Mucosa of gallbladder (tissue), 1 donor: ENCODE measurements around the gene NUDT17. TPM values are rescaled to one million over a fixed set of nuclear protein-coding genes. Genes with fewer than 3 reads are reported as not detected.

Experiments
- DNase-seq: peaks from one replicate; pipeline ENCODE4 v3.0.0-alpha.2; 2020; ENCODE audit warnings: low spot score
- total RNA-seq: library from RNA; stranded (reverse); gene quantifications from one replicate; pipeline ENCODE4 v1.2.1, GENCODE V29; 2021
- donor health status: DM: no; HTN: no; CAD: no.

NUDT17 gene
- total RNA-seq, 1 donor from 2014 or later: 3.1 TPM

- DNase-seq: no peak
Measured at GRCh38 chr1:145847827-145848226, 2.4 kb downstream of the NUDT17 start.

- no peak for DNase-seq
Measured at GRCh38 chr1:145849356-145850160, 4.1 kb downstream of the NUDT17 start.

- no peak for DNase-seq
Measured at GRCh38 chr1:145855426-145855948, 10.1 kb downstream of the NUDT17 start.

DNA sequence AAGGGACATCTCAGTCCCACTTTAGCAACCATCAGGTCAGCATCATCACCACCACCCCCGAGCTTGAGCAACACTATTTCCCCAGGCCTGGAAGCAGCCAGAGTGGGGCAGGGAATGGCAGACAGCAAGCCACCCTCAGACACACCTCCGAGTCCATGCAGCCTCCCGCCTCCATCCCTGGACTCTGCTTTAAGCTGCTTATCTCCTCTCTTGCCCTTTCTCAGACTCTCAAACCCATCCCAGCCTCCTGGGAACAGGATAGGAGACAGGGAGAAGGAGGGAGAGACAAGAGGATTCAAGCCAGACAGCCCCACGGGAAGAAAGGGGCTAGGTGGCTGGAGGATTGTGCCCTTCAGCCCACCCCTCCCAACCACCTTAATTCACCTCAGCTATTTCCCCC, 11.7 kb downstream of the NUDT17 start:
- DNase-seq: no peak

- DNase-seq: peak; percentile 44
Measured at GRCh38 chr1:145858238-145858900, 12.9 kb downstream of the NUDT17 start.

DNA sequence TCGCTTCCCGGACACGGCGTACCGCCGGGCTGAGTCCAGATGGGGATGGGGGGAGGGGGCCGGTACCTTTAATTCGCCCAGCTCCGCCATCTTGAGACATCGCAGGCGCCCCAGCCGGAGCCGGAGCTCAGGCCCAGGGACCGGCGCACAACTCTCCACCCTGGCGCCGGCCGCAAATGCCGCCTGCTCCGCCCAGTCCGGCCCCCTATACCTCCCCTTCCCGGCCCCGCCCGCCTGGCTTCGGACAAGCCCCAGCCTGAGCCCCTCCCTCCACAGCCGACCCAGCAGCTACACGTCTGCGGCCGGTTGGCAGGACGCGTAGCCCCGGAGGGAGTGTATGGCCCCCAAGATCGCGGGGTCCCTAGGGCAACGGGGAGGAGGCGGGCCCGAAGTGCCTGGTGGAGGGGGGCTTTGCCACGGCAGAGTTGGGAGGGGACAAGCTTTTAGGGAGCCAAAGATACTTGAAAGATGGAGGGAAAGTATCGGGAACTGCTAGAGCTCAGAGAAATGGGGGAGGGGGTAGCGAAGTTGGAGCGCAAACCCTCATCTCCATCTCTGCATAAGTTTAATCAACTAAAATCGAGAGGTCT, 13.6 kb downstream of the NUDT17 start, which contains the start of gene PIAS3:
Gene PIAS3 (minus strand): TSS at position 181 of the 590 bp plus-strand sequence. CDS start 91 bp downstream, at position 90.
- DNase-seq: peak; percentile 94

DNA sequence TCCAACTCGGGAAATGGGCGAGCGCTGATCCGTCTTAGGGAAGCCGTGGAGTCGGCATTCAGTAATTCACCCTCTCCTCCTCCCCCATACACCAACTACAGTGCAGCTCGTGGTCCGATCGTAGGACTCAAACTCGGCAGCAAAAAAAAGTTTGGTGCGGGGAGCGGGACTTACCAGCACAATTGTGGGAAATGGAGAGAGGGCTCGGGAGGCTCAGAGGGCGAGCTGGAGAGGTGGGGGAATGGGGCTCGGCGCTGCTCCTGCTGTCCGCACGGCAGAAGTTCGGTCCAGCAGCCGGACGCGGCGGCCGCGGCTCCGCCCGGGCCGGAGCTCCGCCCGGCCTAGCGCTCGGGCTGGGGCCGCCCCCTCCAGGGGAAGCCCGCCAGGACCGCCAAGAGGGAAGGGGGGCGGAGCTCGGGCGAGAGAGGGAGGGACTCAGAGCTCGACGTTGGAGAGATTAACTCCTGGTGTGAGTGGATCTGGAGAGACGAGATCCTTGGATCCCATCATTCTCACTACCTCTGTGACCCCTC, 14.1 kb downstream of the NUDT17 start:
- DNase-seq: peak; percentile 89

DNA sequence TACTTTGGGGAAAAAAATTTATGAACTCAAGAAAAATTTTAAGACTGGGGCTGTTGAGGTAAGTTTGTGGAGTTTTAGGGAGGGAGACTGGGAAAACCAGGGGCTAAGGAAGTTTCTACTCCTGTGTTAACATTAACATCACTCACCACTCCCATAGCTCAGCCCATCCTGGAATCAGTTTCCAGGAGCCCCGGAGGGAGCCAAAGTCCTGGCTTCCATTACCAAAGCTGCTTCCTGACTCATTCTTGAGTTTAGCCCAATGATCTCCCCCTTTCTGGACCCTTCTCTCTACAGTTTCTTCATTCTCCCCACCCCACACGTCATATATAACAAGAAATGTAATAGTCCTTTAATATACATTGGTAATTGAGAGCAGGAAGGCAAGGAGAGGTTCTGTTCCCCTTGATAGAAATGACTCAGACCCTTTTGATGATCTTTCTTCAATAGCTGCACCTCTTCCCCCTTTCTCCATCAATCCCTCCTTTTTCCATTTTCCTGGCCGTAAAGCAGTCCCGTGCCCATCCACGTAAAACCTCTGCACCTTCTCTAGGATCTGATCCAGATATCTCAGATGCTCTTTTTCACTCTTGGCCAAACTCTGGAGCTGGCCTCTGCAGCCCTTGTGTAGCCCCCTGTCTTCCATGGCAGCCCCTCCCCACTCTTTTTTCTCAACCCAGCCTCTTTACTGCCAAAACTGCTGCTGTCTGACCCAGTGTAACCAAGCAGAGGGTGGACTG, 18.0 kb downstream of the NUDT17 start:
- no peak for DNase-seq

- no peak for DNase-seq
Measured at GRCh38 chr1:145868232-145868631, 22.8 kb downstream of the NUDT17 start.

DNA sequence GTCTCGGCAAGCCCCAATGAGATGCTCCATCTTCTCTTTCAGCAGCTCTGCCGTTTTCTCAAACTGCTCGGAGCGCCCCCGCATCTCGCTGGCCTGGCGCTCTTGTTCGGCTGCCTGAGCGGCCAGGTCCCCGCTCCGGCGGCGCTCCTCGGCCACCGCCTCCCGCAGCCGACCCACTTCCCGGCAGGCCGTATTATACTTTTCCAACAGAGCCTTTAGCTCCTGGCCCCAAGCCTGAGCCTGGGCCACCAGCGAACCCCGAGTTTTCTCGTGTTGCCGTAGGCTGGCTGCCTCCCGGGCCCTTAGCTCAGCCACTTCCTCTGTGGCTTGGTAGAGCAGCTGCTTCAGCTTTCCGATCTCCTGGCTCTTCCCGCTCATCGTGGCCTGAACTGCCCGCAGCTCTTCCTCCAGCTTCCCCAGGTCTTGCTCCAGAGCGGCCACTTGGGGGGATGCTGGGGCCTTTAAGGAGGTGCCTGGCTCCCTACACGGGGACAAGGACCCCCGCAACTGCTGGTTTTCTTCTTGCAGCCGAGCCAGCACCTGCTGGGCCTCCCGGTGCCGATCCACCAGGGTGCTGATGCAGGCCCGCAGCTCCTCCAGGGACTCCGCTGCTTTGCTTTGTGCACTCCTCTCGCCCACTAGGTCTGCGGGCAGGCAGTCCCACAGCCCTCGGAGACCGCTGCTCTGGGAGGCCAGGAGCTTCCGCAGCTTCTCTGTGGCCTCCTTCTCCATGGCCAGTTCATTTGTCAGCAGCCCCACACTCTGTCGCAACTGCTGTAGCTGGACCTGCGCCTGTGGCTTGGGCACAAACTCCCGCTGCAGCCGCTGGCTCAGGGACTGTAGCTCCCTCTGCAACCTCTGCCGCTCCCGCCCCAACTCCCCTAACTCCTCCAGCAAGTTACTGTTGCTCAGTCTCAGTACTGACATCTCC, 26.8 kb downstream of the NUDT17 start:
- DNase-seq: peak; percentile 43

DNA sequence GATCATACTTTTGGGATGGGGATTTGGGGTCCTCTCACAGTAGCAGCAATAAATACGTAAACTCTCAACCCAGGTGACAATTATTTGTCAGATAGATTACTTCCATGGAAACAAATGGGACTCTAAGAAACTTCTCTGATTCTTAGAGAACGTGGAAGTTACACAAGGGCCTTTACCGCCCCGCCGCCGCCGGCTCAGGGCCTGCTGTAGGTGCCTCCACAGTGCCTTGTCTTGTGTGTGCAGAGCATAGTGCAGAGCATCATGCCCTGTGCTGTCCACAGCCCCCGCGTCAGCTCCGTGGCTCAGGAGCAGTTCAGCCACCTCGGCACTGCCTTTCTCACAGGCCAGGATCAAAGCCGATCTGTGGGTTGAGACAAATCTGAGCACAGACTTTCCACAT, 29.2 kb downstream of the NUDT17 start:
- DNase-seq: no peak

DNA sequence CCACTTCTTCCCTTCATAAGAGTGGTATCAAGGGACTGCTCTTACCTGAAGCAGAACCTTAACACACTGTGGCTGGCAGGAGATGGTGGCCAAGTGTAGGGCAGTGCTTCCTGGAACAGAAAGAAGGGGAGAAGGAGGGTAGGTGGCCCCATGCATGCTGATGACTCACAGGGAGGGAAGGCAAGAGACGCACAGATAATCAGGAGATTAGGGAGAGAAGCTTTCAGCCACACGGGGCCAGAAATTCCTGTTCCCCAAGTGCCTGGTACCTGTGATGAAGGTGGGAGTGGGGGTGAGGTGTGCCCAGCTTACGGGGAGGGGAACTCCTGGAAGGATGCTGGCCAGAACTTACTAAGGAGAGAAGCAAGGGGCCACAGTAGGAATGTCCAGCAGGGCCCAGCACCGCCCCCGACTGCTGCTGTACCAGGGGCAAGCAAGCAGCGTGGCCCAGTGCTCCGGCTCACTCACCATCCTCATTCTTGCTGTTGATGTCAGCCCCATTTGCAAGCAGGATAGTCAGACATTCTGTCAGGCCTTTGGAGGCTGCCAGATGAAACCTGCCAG, 32.6 kb downstream of the NUDT17 start:
- no peak for DNase-seq

DNA sequence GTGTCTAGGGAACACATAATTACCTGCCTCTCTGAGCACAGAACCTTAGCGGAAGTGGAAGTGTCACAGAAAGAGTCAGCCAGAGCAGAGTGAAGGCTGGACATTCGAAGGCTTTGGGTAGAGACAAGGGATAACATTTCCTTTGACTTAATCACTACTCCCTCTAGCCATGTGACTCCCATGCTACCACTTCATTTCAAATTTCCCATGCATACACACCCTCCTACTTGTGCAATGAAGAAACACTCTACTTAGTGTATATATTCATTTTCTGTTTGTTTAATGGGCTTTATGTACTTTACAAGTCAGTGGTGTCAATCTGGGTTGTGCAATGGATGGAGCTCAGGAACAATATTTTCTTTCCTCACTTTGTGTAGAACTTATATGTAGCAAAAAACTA, 33.3 kb downstream of the NUDT17 start:
- no peak for DNase-seq

DNA sequence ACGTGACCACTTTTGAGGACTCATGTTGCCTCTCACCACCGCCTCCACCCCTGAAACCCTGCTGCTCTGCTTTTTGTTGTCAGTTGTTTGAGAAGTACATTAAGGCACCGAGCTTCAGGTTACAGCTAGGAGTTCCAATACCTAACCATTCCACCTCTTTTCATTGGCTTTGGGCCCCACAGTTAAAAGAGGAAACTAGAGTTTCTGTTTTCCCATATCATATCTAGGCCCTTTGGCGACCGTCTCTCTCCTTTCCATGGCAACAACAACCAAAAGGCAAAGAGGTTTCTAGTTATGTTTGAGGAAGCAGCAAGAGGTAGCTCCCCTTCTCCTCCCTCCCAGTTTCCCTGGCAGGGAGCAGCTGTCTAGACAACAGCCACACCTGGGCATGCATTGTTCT, 34.3 kb downstream of the NUDT17 start:
- DNase-seq: no peak

GRCh38 chr1:145884675-145885074, 39.2 kb downstream of the NUDT17 start:
- DNase-seq: no peak

- peak; percentile 78 for DNase-seq
Measured at GRCh38 chr1:145885738-145886287, 40.4 kb downstream of the NUDT17 start, which contains the start of gene ANKRD35. TSS of gene ANKRD35 (minus strand) at chr1:145885866. CDS start at chr1:145885758, 108 bp downstream.

GRCh38 chr1:145886390-145886789, 41.0 kb downstream of the NUDT17 start:
- DNase-seq: no peak

DNA sequence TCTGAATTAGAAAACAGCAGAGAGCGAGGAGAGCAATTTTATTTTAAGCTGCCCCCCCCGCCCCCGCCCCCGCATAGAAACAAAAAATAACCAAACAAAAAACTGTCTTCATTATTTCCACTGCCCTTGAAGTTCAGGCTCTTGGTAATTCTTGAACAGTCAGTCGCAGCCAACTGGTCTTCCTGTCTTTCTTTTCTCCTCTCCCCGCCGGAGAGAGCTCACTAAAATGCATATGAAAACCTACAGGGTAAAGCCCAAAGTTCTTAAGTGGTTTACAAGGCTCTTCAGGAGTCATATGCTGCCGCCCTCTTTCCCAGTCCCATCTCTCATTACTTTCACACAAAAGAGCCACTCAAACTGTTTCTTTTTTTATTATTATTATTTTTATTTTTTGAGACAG, 41.4 kb downstream of the NUDT17 start:
- no peak for DNase-seq

DNA sequence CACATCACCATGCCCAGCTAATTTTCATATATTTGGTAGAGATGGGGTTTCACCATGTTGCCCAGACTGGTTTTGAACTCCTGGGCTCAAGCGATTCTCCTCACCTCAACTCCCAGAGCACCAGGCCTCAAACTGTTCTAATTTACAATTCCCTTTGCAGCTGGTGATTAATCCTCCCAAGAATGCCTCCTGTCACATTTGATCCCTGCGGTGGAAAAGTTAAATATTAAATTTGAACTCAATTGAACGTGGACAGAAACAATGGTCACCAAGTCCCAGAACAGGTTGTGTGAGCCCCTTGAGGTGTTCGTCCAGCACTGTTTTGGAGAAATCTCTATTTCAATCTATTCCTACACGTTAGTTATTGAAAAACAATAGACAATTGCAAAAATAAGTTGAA, 42.2 kb downstream of the NUDT17 start:
- peak; percentile 34 for DNase-seq

DNA sequence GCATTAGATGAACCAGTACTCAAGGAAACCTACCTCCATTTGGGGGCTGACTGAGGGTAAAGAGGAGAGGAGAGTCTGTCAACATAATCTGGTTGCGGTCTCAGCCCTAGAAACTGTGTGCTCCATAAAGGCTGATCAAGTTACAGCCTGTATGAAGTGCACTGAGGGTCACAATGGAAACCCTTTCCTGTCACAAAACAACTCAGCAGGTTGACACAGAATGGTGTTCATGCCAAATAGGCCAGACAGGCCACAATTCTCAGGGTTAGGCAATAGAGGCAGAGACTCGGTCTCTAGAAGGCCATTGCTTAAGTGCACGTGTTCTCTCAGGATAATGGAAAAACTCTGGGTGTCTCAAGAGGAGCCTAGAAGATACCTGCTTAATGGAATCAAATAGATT, 44.3 kb downstream of the NUDT17 start:
- no peak for DNase-seq
